BJ (cell line): ENCODE results near the gene PROS1. TPM values are rescaled to one million over a fixed set of nuclear protein-coding genes. Genes with fewer than 3 reads are reported as not detected.
"Not testable (repeated sequence)": the region's sequence is repeated elsewhere in the genome, so short reads cannot be mapped to it uniquely, and the experiment has no call there.

Source experiments
- CTCF ChIA-PET: fragments of 350-600 bp; formaldehyde crosslinking; extraction: SDS; loops from one replicate; lab custom pipeline; 2021; ENCODE audit warnings: antibody characterized with exemption, inconsistent platforms; lab: Yijun Ruan, JAX
- POLR2A ChIA-PET: fragments of 300-600 bp; sonication (Branson Sonifier 250); formaldehyde crosslinking; extraction: SDS; loops from one replicate; lab custom pipeline; 2021; ENCODE audit warnings: antibody characterized with exemption; lab: Charles Lee
- DNase-seq: peaks from one replicate; pipeline ENCODE4 v3.0.0-alpha.2; 2011; ENCODE audit warnings: low read depth
- H3K27me3 ChIP-seq: 2 replicates; pipeline ENCODE4 v1.6.0; 2011; ENCODE audit warnings: low read length; ENCODE audit not compliant: control insufficient read depth, insufficient read depth
- H3K36me3 ChIP-seq: 2 replicates; pipeline ENCODE4 v1.5.1; 2011; ENCODE audit warnings: low read length; ENCODE audit not compliant: control insufficient read depth, insufficient read depth
- H3K4me3 ChIP-seq: 2 replicates; pipeline ENCODE4 v1.5.1; 2011; ENCODE audit warnings: low read depth, mild to moderate bottlenecking, control low read depth, low read length
- CTCF ChIP-seq: IDR thresholded peaks from 2 replicates; pipeline ENCODE4 v1.5.1; 2011; ENCODE audit warnings: low read depth, mild to moderate bottlenecking, control low read depth, inconsistent platforms, low read length, moderate library complexity; ENCODE audit not compliant: insufficient read depth
- polyA plus RNA-seq: library from polyadenylated mRNA; depleted of rRNA; stranded (reverse); fragments of >200 nt; gene quantifications from 2 replicates; pipeline ENCODE4 v1.2.3, GENCODE V29; 2011

The PROS1 gene
- polyA plus RNA-seq, 1 experiment: 2.0 TPM

DNA sequence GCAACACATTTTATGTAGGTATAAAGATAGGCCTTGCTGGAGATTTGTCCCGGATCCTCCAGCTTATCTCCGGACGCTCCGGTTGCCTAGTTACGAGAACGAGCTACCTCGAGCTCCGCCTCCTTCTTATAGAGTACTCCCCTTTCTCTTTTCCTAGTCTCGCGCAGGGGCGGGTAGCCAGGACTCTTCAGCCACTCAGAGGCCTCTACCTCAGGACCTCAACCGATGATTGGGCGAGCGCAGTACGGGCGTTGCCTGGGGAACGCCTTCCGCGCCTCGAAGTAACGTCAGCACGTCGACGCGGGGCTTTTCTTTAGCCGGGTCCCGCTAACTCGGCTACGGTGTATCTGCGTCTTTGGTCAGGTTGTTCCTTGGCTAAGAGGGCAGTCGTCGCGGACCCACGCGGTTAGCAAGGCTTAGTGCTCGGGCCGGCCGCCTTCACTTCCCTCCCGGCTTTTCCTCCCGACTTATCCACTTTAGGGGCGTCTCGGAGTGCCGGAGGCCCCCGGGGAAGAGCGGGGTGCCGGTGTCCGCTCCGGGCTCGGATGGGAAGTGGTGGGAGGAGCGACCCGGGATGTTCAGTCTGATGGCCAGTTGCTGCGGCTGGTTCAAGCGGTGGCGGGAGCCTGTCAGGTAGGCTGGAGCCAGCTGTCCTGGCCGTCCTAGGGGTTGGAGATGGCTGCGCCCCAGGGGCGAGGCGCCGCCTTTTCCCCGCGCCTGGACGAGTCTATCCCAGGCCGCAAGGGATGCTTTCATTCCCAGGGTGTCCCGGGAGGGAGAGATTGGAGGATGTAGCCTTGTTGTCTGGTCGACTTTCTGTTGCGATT lies 6.4 kb upstream of the PROS1 start, which contains the start of gene ARL13B:
ARL13B (plus strand) TSS at position 306 of the 827 bp plus-strand sequence; CDS start at position 575, 269 bp downstream.
- ChIA-PET CTCF (interaction anchor here (2.0 kb wide), 1 partner anchor 13 kb away, joined by 4 read pairs; no protein-coding TSS in a partner anchor), POLR2A (no interaction called here)
- peak; percentile 97 for DNase-seq
- Histone ChIP-seq H3K27me3 (no peaks in the 10 kb centered on the region), H3K4me3 (peak within 1 kb of the TSS; percentile 79), H3K36me3 (no peaks in the 10 kb centered on the region)
- no peak for TF ChIP-seq CTCF

DNA sequence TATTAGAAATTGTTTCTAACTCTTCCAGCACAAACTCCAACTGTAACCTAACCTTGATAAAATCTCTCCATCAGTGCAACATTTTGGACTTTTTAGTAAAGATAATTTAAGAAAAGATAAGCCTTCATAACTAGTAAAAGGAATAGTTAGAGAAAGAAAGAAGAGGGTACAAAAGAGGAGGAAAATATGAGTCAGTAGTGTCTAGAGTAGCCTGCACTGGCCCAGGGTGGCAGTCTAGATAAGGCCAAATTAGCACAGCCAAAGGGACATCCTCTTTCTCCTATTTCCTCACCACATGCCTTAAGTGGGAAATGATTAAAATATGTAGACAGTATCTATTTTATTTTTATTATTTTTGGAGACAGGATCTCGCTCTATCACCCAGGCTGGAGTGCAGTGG lies 3.7 kb downstream of the PROS1 start:
- POLR2A ChIA-PET: no interaction called here
- no peaks in the 10 kb centered on the region for H3K36me3 ChIP-seq
- no peak overlapping the region for H3K4me3 ChIP-seq
- H3K27me3 ChIP-seq: no peaks in the 10 kb centered on the region
- no peak for DNase-seq
- CTCF ChIA-PET: no interaction called here
- no peak for TF ChIP-seq CTCF

- CTCF ChIA-PET: no interaction called here
- no peaks in the 10 kb centered on the region for H3K27me3 ChIP-seq
- POLR2A ChIA-PET: no interaction called here
- H3K4me3 ChIP-seq: no peak overlapping the region
- no peak for DNase-seq
- no peaks in the 10 kb centered on the region for H3K36me3 ChIP-seq
- no peak for TF ChIP-seq CTCF
These were observed 4.3 kb downstream of the PROS1 start for GRCh38 chr3:93969443-93969842.

DNA sequence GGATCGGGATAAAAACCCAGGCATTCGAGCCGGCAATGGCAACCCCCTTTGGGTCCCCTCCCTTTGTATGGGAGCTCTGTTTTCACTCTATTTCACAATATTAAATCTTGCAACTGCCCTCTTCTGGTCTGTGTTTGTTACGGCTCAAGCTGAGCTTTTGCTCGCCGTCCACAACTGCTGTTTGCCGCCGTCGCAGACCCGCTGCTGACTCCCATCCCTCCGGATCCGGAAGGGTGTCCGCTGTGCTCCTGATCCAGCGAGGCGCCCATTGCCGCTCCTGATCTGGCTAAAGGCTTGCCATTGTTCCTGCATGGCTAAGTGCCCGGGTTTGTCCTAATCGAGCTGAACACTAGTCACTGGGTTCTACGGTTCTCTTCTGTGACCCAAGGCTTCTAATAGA lies 8.6 kb downstream of the PROS1 start:
- CTCF ChIA-PET, H3K27me3 ChIP-seq, H3K4me3 ChIP-seq, DNase-seq, H3K36me3 ChIP-seq, POLR2A ChIA-PET: not testable (repeated sequence)

DNA sequence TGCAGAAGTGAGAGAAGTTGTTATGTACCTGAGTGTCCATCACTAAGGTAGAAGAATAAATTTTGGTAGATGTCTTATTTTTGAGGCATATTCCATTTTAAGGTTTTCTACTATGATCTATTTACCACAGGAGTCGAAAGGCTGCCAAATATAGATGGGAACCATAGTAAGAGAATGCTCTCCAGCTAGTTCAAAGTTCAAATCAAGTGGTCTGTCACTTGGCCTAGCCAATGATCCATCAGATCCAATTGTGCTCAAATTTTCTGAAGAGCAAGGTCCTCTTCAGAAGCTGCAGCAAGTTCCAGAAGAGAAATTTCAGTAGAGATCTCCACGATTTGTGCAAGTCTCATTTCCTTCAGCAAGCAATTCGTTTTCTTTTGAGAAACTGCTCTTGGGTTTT lies 10.9 kb downstream of the PROS1 start:
- CTCF ChIA-PET: interaction anchor here (0.8 kb wide), 1 partner anchor 12 kb away, joined by 4 read pairs; no protein-coding TSS in a partner anchor

More for the DNA sequence above, 10.9 kb downstream of the PROS1 start:
- POLR2A ChIA-PET: no interaction called here
- Histone ChIP-seq H3K27me3 (no peaks in the 10 kb centered on the region; the same call in none of the 2 replicates), H3K36me3 (no peaks in the 10 kb centered on the region), H3K4me3 (no peak overlapping the region)
- TF ChIP-seq CTCF: no peak
- DNase-seq: no peak
